ENCODE results near the gene SNX15. TPM values are rescaled to one million over a fixed set of nuclear protein-coding genes. Genes with fewer than 3 reads are reported as not detected.
"Not testable (repeated sequence)": the region's sequence is repeated elsewhere in the genome, so short reads cannot be mapped to it uniquely, and the experiment has no call there.

The SNX15 gene
- total RNA-seq, 8 experiments from 2014 or later: 8.5 to 27.1 (median 13.9) TPM

DNA sequence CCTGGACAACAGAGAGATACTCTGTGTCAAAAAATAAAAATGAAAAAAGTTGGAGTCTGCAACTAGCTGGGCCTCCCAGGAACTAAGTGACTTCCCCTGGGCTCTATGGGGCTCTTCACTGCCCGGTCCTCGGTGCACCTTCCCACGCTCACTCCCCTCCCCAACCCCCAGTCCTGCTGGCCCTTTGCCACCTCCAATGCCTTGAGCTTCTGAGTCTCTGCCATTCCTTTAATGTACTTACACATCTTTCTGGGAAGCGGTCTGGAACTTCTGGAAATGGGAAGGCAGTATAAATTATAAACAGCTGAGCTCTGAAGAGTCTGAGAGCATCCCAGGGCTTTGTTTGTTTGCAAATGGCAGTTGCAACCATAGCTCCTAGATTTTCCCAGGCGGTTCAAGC, 24.5 kb upstream of the SNX15 start:
- Histone ChIP-seq H3K4me1 (replicated peaks in 1 of 2) (no peaks in the 10 kb centered on the region), H3K4me3 (no peak overlapping the region), H3K27ac (no peak overlapping the region)
- in situ Hi-C loops (cut with MboI; ENCODE audit: low pct_unique_long_range_greater_than_20kb in 2 of 9, low sequenced_read_pairs in 9 of 9, unreplicated experiment in 9 of 9): no loop called here
- ATAC-seq (replicated peaks in 6 of 8): no peak
- WGBS, 10 experiments: 0 to 90% (median 72%) methylated on average over 2 to 5 of the region's 5 CpGs; no CpG with 5 or more reads in 5 of the 10 experiments

DNA sequence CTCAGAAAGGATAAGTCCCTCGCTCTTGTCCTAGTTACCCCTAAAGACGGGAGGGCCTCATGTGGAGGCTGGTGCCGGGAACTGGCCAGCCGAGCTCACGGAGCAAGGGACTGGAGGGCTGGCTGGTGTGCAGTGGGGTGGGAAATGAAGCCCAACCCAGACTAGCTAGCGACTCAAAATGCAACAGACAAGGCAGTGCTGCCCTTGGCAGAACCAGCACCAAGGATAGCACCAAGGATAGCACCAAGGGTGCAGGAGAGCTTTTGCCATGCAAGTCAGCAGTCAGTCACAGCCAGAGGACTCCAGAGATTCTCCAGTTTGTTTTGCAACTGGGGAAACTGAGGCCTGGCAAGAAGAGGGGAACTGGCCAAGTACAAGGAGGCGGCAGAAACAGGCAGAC, 24.0 kb upstream of the SNX15 start:
- no peak for ATAC-seq (replicated peaks in 6 of 8)
- in situ Hi-C loops (cut with MboI; ENCODE audit: low pct_unique_long_range_greater_than_20kb in 2 of 9, low sequenced_read_pairs in 9 of 9, unreplicated experiment in 9 of 9): no loop called here
- H3K4me1 ChIP-seq (replicated peaks in 1 of 2): no peaks in the 10 kb centered on the region
- WGBS, 10 experiments: 73 to 83% methylated on average over 1 to 3 of the region's 7 CpGs; no CpG with 5 or more reads in 8 of the 10 experiments
- no peak overlapping the region for H3K4me3 ChIP-seq
- H3K27ac ChIP-seq: no peak overlapping the region

DNA sequence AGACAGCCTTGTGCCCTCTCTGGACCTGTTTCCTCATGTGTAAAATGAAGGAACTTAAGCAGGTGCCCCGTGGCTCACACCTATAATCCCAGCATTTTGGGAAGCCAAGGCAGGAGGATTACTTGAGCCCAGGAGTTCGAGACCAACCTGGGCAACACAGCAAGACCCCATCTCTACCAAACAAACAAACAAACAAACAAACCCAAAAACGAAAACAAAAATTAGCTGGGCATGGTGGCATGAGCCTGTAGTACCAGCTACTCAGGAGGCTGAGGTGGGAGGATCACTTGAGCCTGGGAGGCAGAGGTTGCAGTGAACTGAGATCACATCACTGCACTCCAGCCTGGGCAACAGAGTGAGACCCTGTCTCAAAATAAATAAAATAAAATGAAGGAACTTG, 23.3 kb upstream of the SNX15 start:
- WGBS, 10 experiments: 42 to 100% (median 55%) methylated on average over 1 to 3 of the region's 3 CpGs; no CpG with 5 or more reads in 4 of the 10 experiments
- H3K27ac ChIP-seq; H3K4me3 ChIP-seq; ATAC-seq (replicated peaks in 6 of 8); H3K4me1 ChIP-seq (replicated peaks in 1 of 2); in situ Hi-C loops (cut with MboI; ENCODE audit: low pct_unique_long_range_greater_than_20kb in 2 of 9, low sequenced_read_pairs in 9 of 9, unreplicated experiment in 9 of 9): not testable (repeated sequence)

DNA sequence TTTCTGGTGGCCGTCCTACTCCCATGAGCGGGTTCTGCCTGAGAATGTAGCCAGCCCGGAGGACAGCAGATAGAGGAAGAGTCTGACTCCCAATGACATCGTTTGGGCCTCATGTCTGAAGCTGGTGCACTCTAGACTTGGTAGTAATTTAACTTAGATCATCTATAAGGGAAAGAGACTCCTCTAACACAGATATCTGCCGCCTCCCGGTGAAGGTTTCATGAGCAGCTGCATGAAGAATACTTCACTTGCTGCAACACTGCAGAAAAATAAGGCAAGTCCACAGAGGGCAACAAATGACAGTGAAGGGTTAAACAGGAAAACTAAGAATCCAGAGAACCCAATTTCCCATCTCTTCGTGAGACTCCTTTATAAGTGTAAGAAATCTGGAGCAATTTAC, 19.2 kb upstream of the SNX15 start:
- in situ Hi-C loops (cut with MboI; ENCODE audit: low pct_unique_long_range_greater_than_20kb in 2 of 9, low sequenced_read_pairs in 9 of 9, unreplicated experiment in 9 of 9): no loop called here
- H3K4me3 ChIP-seq: no peak overlapping the region
- no peak overlapping the region for H3K27ac ChIP-seq
- WGBS, 10 experiments: 0 to 88% (median 69%) methylated on average over 1 to 6 of the region's 7 CpGs; no CpG with 5 or more reads in 2 of the 10 experiments
- ATAC-seq (replicated peaks in 6 of 8): no peak
- H3K4me1 ChIP-seq (replicated peaks in 1 of 2): no peaks in the 10 kb centered on the region

DNA sequence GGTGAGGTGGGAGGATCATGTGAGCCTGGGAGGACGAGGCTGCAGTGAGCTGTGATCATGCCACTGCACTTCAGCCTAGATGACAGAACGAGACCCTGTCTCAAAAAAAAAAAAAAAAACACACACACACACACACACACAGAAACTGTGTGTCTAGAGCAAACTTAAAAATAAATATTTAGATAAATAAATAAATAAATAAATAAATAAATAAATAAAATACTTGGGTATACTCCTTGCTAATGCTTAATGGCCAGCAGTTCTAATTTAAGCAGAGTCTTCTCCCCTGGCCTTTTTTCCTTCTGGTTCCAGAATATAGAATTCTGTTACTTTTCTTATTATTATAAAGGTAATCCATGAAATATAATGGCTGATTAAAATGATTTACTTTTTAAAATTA, 18.4 kb upstream of the SNX15 start:
- no peak overlapping the region for H3K4me3 ChIP-seq
- WGBS, 10 experiments: 58 to 93% (median 79%) methylated on average over 1 to 2 of the region's 2 CpGs; no CpG with 5 or more reads in 5 of the 10 experiments
- in situ Hi-C loops (cut with MboI; ENCODE audit: low pct_unique_long_range_greater_than_20kb in 2 of 9, low sequenced_read_pairs in 9 of 9, unreplicated experiment in 9 of 9): no loop called here
- H3K4me1 ChIP-seq (replicated peaks in 1 of 2): no peaks in the 10 kb centered on the region
- no peak overlapping the region for H3K27ac ChIP-seq
- ATAC-seq (replicated peaks in 6 of 8): no peak

DNA sequence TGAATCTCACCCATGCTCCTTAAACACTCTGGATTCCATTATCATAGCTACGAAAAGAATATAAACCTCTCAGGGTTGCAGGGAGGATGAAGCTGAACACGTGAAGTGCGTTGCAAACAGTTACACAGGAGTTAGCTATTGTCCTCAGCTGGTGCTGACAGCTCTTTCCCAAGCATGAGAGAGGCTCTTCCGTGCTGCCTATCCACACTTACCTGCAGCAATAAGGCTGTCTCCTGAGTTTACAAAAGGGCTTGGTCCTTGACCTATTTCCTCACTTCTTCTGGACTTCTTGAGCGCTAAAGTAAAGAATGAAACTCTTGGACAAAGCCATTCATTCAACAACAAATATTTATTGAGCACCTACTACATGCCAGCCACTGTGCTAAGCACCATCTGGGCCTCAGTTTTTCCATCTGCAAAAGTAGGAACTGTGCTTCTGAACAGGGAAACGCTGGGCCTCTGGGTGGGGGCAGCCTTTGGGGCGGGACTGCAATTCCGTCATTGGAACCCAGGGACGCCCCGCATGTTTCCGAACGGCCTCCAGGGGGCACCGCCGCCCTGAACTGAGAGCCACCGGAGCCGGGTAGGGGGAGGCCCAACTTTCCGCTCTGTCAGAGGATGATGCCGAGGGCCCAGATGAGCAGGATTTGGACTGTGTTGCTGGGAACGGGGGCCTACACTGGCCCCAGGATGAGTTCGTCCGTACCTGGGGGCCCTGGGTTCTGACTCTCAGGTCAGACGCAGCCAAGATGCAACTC, 13.9 kb upstream of the SNX15 start:
- 26 to 100% (median 56%) methylated on average over 1 to 8 of the region's 22 CpGs; no CpG with 5 or more reads in 1 of the 10 experiments for WGBS, 10 experiments
- H3K4me1 ChIP-seq (replicated peaks in 1 of 2): peaks cover 5 to 7% of the 10 kb centered on the region in 2 donors
- in situ Hi-C loops (cut with MboI; ENCODE audit: low pct_unique_long_range_greater_than_20kb in 2 of 9, low sequenced_read_pairs in 9 of 9, unreplicated experiment in 9 of 9): no loop called here
- peak overlapping the region; percentile 60 to 77 (median 67) for H3K4me3 ChIP-seq
- ATAC-seq (replicated peaks in 6 of 8): peak; percentile 68 to 84 (median 74)
- H3K27ac ChIP-seq: peak overlapping the region; percentile 85

DNA sequence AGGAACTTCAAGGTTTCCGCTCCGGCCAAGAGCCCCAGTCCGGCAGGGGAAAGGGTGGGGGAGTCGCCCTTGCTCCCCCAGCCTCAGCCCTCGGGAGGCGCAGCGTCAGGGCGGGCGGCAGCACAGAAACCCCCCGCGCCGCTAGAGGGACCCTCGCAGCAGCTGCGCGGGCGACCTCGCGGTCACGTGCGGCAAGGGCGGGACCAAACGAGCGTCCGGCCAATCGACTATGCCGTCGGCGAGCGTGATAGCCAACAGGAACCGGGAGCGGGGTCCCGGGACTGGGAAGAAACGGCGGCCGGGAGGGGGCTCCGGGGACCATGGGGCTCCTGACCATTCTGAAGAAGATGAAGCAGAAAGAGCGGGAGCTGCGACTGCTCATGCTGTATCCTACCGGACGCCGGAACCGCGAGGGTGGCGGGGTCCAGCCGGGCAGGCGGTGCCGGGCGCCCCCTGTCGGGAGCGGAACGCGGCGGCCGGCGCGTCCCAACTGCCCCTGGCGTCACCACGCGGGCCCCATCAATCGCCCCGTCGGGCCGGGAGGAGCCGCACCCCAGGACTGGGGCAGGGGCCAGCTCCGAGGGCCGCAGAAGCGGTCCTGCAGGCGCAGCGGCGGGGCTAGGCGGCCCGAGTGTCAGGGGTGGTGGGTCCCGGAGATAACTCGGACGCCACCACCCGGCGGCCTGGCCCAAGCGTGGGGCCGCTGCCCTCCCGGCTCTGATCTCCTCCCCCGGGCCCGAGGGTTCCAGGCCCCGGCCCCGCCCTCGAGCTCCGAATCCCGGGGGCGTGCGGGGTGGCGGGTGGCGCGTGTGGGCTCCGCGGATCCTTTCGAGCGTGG, 13.1 kb upstream of the SNX15 start, which contains the start of gene ARL2:
Gene ARL2 (plus strand): TSS at position 273 of the 838 bp plus-strand sequence. CDS start 48 bp downstream, at position 321.
- Histone ChIP-seq H3K4me3 (peak within 1 kb of the TSS; percentile 60 to 77 (median 67)), H3K4me1 (replicated peaks in 1 of 2) (peaks cover 5 to 7% of the 10 kb centered on the region in 2 donors), H3K27ac (peak within 1 kb of the TSS; percentile 85)
- peak; percentile 75 to 93 (median 90) for ATAC-seq (replicated peaks in 6 of 8)
- WGBS, 10 experiments: 0% methylated on average over 1 to 6 of the region's 96 CpGs; no CpG with 5 or more reads in 7 of the 10 experiments
- in situ Hi-C loops (cut with MboI; ENCODE audit: low pct_unique_long_range_greater_than_20kb in 2 of 9, low sequenced_read_pairs in 9 of 9, unreplicated experiment in 9 of 9): no loop called here

DNA sequence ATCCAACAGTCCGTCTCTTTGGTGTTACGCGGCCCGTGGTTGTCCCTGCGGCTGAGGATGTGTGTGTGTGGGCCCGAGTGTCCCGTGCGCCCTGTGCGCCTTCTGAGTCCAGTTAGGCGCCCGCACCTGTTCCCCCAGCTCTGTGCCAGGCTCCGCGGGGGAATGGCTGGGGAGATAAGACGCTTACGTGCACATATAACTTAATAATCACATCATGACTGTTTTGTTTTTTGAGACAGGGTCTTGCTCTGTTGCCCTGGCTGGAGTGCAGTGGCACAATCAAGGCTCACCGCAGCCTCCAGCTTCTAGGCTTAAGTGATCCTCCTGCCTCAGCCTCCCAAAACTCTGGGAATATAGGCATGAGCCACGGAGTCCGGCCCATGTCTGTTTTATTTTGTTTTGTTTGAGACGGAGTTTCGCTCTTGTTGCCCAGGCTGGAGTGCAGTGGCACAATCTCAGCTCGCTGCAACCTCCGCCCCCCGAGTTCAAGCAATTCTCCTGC, 12.5 kb upstream of the SNX15 start:
- peak in 3 of 8 experiments; percentile 3 to 6 (median 5) for ATAC-seq (replicated peaks in 6 of 8)
- H3K27ac ChIP-seq: peak overlapping the region; percentile 85
- peak overlapping the region; percentile 60 to 77 (median 67) for H3K4me3 ChIP-seq
- peaks cover 5 to 7% of the 10 kb centered on the region in 2 donors for H3K4me1 ChIP-seq (replicated peaks in 1 of 2)
- in situ Hi-C loops (cut with MboI; ENCODE audit: low pct_unique_long_range_greater_than_20kb in 2 of 9, low sequenced_read_pairs in 9 of 9, unreplicated experiment in 9 of 9): no loop called here
- WGBS, 10 experiments: 17 to 100% (median 100%) methylated on average over 1 to 7 of the region's 23 CpGs; no CpG with 5 or more reads in 4 of the 10 experiments

DNA sequence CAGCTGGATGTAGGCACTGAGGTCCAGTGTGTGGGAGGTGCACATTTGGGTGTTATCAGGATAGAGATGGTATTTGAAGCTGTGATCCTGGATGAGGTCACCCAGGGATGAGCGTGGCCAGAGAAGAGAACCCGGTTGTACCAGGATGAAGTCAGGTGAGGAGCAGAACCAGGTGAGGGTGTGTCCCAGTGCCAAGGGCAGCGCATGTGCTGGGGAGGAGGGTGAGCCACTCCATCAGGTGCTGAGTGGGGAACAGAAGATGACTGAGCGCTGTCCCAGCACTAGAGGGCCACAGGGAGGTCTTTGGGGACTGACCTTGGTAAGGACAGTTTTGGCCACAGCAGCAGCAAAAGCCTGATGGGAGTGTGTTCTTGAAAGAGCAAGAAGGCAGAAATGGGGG, 10.5 kb upstream of the SNX15 start:
- H3K27ac ChIP-seq: no peak overlapping the region
- WGBS, 10 experiments: 51 to 100% (median 92%) methylated on average over 1 to 3 of the region's 4 CpGs; no CpG with 5 or more reads in 4 of the 10 experiments
- no peak for ATAC-seq (replicated peaks in 6 of 8)
- in situ Hi-C loops (cut with MboI; ENCODE audit: low pct_unique_long_range_greater_than_20kb in 2 of 9, low sequenced_read_pairs in 9 of 9, unreplicated experiment in 9 of 9): no loop called here
- peaks cover 5 to 7% of the 10 kb centered on the region in 2 donors for H3K4me1 ChIP-seq (replicated peaks in 1 of 2)
- no peak overlapping the region for H3K4me3 ChIP-seq

DNA sequence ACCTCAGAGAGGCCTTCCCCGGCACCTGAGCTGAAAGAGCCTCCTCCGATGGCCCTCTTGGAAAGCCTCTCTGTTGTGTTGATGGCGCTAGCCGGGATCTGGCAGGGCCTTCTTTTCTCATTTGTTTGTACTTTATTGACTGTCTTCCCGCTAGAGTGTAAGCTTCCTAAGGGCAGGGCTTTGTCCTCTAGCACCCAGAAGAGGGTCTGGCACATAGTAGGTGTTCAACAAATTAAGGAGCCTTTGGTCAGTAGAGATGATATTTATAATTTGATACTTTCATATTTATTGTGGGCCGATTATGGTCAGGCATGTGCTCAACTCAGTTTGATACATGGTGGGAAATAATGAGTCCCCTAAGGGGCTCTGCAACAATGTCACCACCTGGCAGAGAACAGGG, 9.3 kb upstream of the SNX15 start:
- ATAC-seq (replicated peaks in 6 of 8): no peak
- Histone ChIP-seq H3K4me1 (replicated peaks in 1 of 2) (peaks cover 5 to 7% of the 10 kb centered on the region in 2 donors), H3K4me3 (no peak overlapping the region), H3K27ac (no peak overlapping the region)
- 82 to 100% (median 90%) methylated on average over 2 to 5 of the region's 6 CpGs; no CpG with 5 or more reads in 2 of the 10 experiments for WGBS, 10 experiments
- in situ Hi-C loops (cut with MboI; ENCODE audit: low pct_unique_long_range_greater_than_20kb in 2 of 9, low sequenced_read_pairs in 9 of 9, unreplicated experiment in 9 of 9): no loop called here

DNA sequence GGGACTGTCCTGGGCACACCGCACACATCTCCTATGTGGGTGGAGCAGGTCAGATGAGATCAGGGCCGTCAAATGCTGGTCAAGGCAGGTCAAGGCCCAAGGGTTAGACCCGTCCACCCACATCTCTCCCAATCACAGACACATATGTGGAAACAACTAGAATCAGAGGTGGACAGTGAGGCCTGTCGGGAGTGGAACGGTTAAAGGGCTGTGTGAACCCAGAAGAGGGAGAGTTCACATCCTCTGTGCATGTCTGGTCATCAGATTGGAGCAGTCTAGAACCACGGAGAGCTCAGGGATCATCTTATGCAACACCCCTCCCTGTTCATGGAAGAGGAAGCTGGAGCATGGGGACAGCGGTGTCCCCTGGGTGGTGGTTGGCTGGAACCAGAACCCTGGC, 7.4 kb upstream of the SNX15 start:
- WGBS, 10 experiments: 80 to 100% (median 95%) methylated on average over 1 to 4 of the region's 7 CpGs; no CpG with 5 or more reads in 7 of the 10 experiments
- in situ Hi-C loops (cut with MboI; ENCODE audit: low pct_unique_long_range_greater_than_20kb in 2 of 9, low sequenced_read_pairs in 9 of 9, unreplicated experiment in 9 of 9): no loop called here
- Histone ChIP-seq H3K4me3 (no peak overlapping the region), H3K4me1 (replicated peaks in 1 of 2) (peaks cover 5% of the 10 kb centered on the region in 2 donors), H3K27ac (no peak overlapping the region)
- peak in 2 of 8 experiments; percentile 14 for ATAC-seq (replicated peaks in 6 of 8)

DNA sequence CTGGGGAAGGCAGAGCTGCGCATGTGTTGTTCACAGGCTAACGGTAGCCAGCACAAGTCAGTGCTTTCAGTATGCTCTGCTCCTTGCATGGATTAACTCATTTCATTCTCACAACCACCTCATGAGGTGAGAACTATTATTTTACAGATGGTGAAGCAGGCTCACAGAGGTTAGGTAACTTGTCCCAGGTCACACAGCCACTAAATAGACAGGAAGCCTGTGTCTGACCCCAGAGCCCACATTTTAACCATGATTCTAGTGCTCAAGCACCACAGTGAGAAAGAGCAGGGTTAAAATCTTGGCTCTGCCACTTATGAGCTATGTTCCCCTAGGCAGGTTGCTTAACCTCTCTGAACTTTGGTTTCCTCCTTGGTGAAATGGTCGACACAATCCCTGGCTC, 6.2 kb upstream of the SNX15 start:
- in situ Hi-C loops (cut with MboI; ENCODE audit: low pct_unique_long_range_greater_than_20kb in 2 of 9, low sequenced_read_pairs in 9 of 9, unreplicated experiment in 9 of 9): no loop called here
- no peak overlapping the region for H3K4me3 ChIP-seq
- WGBS, 10 experiments: 60 to 100% (median 89%) methylated on average over 1 to 3 of the region's 3 CpGs; no CpG with 5 or more reads in 2 of the 10 experiments
- no peak for ATAC-seq (replicated peaks in 6 of 8)
- no peaks in the 10 kb centered on the region for H3K4me1 ChIP-seq (replicated peaks in 1 of 2)
- H3K27ac ChIP-seq: no peak overlapping the region

DNA sequence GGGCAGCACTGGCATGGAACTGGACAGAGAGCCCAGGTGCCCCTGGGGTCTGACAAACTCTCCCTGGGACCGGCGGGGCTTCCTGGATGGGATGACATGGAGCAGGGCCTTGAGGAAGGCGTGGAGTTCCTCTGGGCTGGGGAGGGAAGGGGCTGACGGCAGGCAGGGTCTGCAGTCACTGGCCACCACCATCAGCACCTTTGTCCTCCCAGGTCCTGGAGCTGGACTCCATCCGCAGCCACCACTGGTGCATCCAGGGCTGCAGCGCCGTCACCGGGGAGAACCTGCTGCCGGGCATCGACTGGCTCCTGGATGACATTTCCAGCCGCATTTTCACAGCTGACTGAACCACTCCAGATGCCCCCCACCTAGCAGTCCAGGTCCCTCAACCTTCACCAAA, 5.7 kb upstream of the SNX15 start:
- H3K4me3 ChIP-seq: no peak overlapping the region
- H3K27ac ChIP-seq: no peak overlapping the region
- no peaks in the 10 kb centered on the region for H3K4me1 ChIP-seq (replicated peaks in 1 of 2)
- in situ Hi-C loops (cut with MboI; ENCODE audit: low pct_unique_long_range_greater_than_20kb in 2 of 9, low sequenced_read_pairs in 9 of 9, unreplicated experiment in 9 of 9): no loop called here
- 90 to 100% methylated on average over 2 to 3 of the region's 11 CpGs; no CpG with 5 or more reads in 8 of the 10 experiments for WGBS, 10 experiments
- ATAC-seq (replicated peaks in 6 of 8): no peak
